ENCODE results near the gene IQCM. TPM values are rescaled to one million over a fixed set of nuclear protein-coding genes. Genes with fewer than 3 reads are reported as not detected.

IQCM gene
- total RNA-seq, 1 experiment from 2014 or later, result 0.11 TPM

DNA sequence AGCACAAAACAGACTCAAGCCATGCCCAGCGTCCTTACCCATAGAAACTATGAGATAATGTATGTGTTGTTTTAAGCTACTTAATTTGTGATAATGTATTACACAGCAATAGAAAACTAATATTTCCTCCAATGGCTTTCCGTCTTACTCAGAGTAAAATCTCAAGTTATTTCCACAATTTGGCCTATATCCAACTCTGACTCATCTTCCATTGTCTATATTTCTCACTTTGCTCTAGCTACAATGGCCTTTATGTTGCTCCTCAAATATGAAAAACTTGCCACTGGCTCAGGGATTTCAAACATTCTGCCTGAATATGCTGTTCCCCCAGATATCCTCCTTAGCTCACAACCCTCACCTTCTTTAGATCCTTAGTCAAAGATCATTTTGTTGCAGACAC is 31.6 kb downstream of the IQCM start:
- POLR2A ChIA-PET, result no interaction called here
- Mint-ChIP-seq H3K27ac (no peak overlapping the region), H3K27me3 (ENCODE audit: low read depth) (no peaks in the 10 kb centered on the region), H3K4me1 (peaks cover 6% of the 10 kb centered on the region), H3K4me3 (no peak overlapping the region), H3K9me3 (peaks cover 6% of the 10 kb centered on the region), H3K36me3 (no peaks in the 10 kb centered on the region)
- no peak for DNase-seq (ENCODE audit: low spot score)
- TF ChIP-seq MAX (CRISPR knock-in tag; IDR thresholded peaks at IDR 0.05) (no peak), PRDM15 (CRISPR knock-in tag; IDR thresholded peaks at IDR 0.05) (no peak), NR1H2 (CRISPR knock-in tag; IDR thresholded peaks at IDR 0.05) (no peak), TP53 (CRISPR knock-in tag; IDR thresholded peaks at IDR 0.05) (no peak), HMGXB4 (CRISPR knock-in tag; IDR thresholded peaks at IDR 0.05) (no peak), ELF4 (CRISPR knock-in tag; IDR thresholded peaks at IDR 0.05; ENCODE audit: low read depth) (no peak), NFYB (CRISPR knock-in tag; conservative IDR thresholded peaks at IDR 0.05; ENCODE audit: low read depth) (no peak), EMX1 (CRISPR knock-in tag; IDR thresholded peaks at IDR 0.05) (no peak)
- CTCF ChIA-PET, result interaction anchor here (1.2 to 1.4 kb wide), 3 partner anchors 9 to 30 kb away, joined by 3 to 6 read pairs (median 4); no protein-coding TSS in a partner anchor
- no peak for ATAC-seq

DNA sequence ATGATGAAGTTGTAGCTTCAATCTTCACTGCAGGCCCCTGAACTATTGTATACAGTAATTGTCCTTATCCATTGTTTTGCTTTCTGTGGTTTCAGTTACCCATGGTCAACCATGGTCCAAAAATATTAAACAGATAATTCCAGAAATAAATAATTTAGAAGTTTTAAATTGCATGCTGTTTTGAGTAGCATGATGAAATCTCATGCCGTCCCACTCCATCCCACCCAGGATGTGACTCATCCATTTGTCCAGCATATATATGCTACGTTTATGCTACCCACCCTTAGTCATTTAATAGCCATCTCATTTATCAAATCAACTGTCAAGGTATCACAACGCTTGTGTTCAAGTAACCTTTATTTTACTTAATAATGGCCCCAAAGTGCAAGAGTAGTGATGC is 34.5 kb downstream of the IQCM start:
- no peak for ATAC-seq
- CTCF ChIA-PET, result no interaction called here
- POLR2A ChIA-PET, result no interaction called here
- no peak overlapping the region for H3K27ac Mint-ChIP-seq
- no peak for DNase-seq (ENCODE audit: low spot score)
- no peaks in the 10 kb centered on the region for H3K36me3 Mint-ChIP-seq
- H3K4me1 Mint-ChIP-seq, result peaks cover 3% of the 10 kb centered on the region
- peaks cover 3% of the 10 kb centered on the region; the same call in 1 of the 2 replicates for H3K9me3 Mint-ChIP-seq
- no peaks in the 10 kb centered on the region for H3K27me3 Mint-ChIP-seq (ENCODE audit: low read depth)
- no peak overlapping the region for H3K4me3 Mint-ChIP-seq
- no peak for TF ChIP-seq ZBTB43 (CRISPR knock-in tag; IDR thresholded peaks at IDR 0.05)
- TF ChIP-seq ZNF263 (CRISPR knock-in tag; IDR thresholded peaks at IDR 0.05; ENCODE audit: low read depth), result no peak
- TF ChIP-seq, protein P1, sequence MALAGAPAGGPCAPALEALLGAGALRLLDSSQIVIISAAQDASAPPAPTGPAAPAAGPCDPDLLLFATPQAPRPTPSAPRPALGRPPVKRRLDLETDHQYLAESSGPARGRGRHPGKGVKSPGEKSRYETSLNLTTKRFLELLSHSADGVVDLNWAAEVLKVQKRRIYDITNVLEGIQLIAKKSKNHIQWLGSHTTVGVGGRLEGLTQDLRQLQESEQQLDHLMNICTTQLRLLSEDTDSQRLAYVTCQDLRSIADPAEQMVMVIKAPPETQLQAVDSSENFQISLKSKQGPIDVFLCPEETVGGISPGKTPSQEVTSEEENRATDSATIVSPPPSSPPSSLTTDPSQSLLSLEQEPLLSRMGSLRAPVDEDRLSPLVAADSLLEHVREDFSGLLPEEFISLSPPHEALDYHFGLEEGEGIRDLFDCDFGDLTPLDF (CRISPR knock-in tag; IDR thresholded peaks at IDR 0.05), result no peak
- no peak for TF ChIP-seq SP1 (CRISPR knock-in tag; conservative IDR thresholded peaks at IDR 0.05)
- TF ChIP-seq E2F5 (CRISPR knock-in tag; IDR thresholded peaks at IDR 0.05), result no peak
- no peak for TF ChIP-seq ATF1 (CRISPR knock-in tag; IDR thresholded peaks at IDR 0.05)
- no peak for TF ChIP-seq ZBTB21 (CRISPR knock-in tag; IDR thresholded peaks at IDR 0.05; ENCODE audit: borderline replicate concordance)
- TF ChIP-seq NFYB (CRISPR knock-in tag; conservative IDR thresholded peaks at IDR 0.05; ENCODE audit: low read depth), result no peak
- TF ChIP-seq ELF4 (CRISPR knock-in tag; IDR thresholded peaks at IDR 0.05; ENCODE audit: low read depth), result no peak
- no peak for TF ChIP-seq GTF2I (CRISPR knock-in tag; conservative IDR thresholded peaks at IDR 0.05)
- no peak for TF ChIP-seq TEAD1 (CRISPR knock-in tag; IDR thresholded peaks at IDR 0.05)
- TF ChIP-seq ZNF232 (CRISPR knock-in tag; IDR thresholded peaks at IDR 0.05), result no peak
- TF ChIP-seq FOXP4 (CRISPR knock-in tag; IDR thresholded peaks at IDR 0.05), result no peak
- no peak for TF ChIP-seq PRDM15 (CRISPR knock-in tag; IDR thresholded peaks at IDR 0.05)
